NCI-H2171 treated with DMSO at 0.1 percent for 48 hours (cell line): ENCODE data around the gene SRPK1.

Experiments used
- DNase-seq: peaks from one replicate; lab custom pipeline; 2025; lab: John Stamatoyannopoulos, UW

SRPK1 gene

GRCh38 chr6:35817515-35817914 is 103.4 kb downstream of the SRPK1 start:
- DNase-seq, result no peak

- no peak for DNase-seq
Observed at GRCh38 chr6:35811699-35811995, 109.3 kb downstream of the SRPK1 start.

GRCh38 chr6:35810971-35811698 is 109.8 kb downstream of the SRPK1 start:
- DNase-seq, result peak; percentile 93

- no peak for DNase-seq
Observed at GRCh38 chr6:35809809-35810208, 111.1 kb downstream of the SRPK1 start.

- peak; percentile 99 for DNase-seq
Observed at GRCh38 chr6:35808688-35809087, 112.2 kb downstream of the SRPK1 start.

- peak; percentile 59 for DNase-seq
Observed at GRCh38 chr6:35804996-35805736, 115.7 kb downstream of the SRPK1 start, which contains the start of gene LHFPL5. LHFPL5 (plus strand) TSS chr6:35805352; CDS start chr6:35805671, 319 bp downstream.

- DNase-seq, result no peak
Observed at GRCh38 chr6:35801148-35801547, 119.8 kb downstream of the SRPK1 start.

GRCh38 chr6:35798706-35799105 is 122.2 kb downstream of the SRPK1 start:
- DNase-seq, result no peak

GRCh38 chr6:35797837-35798526 is 122.9 kb downstream of the SRPK1 start:
- no peak for DNase-seq

- no peak for DNase-seq
Observed at GRCh38 chr6:35796236-35796635, 124.7 kb downstream of the SRPK1 start.

GRCh38 chr6:35795453-35796071 is 125.3 kb downstream of the SRPK1 start:
- no peak for DNase-seq

- no peak for DNase-seq
Observed at GRCh38 chr6:35794536-35795452, 126.1 kb downstream of the SRPK1 start.

- DNase-seq, result no peak
Observed at GRCh38 chr6:35790683-35791082, 130.2 kb downstream of the SRPK1 start.

GRCh38 chr6:35788423-35788982 is 132.4 kb downstream of the SRPK1 start:
- no peak for DNase-seq

GRCh38 chr6:35787266-35788218 is 133.4 kb downstream of the SRPK1 start:
- no peak for DNase-seq

GRCh38 chr6:35786810-35787209 is 134.1 kb downstream of the SRPK1 start:
- DNase-seq, result no peak

GRCh38 chr6:35786272-35786671 is 134.6 kb downstream of the SRPK1 start:
- no peak for DNase-seq

GRCh38 chr6:35784200-35784599 is 136.7 kb downstream of the SRPK1 start:
- DNase-seq, result no peak
